ENCODE results near the gene BOD1L1.

BOD1L1 gene

GRCh38 chr4:13542577-13543031 lies 84.9 kb downstream of the BOD1L1 start:
- FAIRE-seq: no peak
- TF ChIP-seq POLR2AphosphoS5 (IDR thresholded peaks at IDR 0.05; ENCODE audit: low read depth, low read length): no peak
- TF ChIP-seq POLR2A (IDR thresholded peaks at IDR 0.05; ENCODE audit: low read depth, low read length): no peak
- TF ChIP-seq TAF1 (IDR thresholded peaks at IDR 0.05; ENCODE audit: borderline replicate concordance, low read depth, low read length): no peak
- DNase-seq (ENCODE audit: insufficient read length): no peak

- DNase-seq (ENCODE audit: insufficient read length): peak; percentile 31
Observed at GRCh38 chr4:13541720-13542576, 85.6 kb downstream of the BOD1L1 start.

DNA sequence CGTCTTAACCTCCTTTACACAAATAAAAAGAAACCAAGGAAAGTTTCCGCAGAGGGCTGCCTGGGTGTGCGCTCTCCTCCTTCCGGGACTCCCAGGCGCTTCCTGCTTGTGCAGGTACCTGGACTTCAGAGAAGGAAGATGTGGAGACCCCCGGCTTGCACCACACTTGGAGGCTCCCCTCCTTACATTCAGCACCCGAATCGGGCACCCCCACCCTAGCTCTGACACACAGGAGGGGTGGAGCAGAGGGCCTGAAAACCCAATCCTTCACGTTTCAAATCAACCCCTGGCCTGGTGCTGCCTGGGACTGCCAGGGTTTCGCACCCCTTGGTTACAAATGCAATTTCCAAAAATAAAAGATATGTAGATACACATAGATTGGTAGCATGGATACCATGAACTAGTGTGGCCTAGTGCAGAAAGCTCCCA lies 86.3 kb downstream of the BOD1L1 start:
- FAIRE-seq (no peak), DNase-seq (ENCODE audit: insufficient read length) (peak; percentile 19)
- TF ChIP-seq POLR2A (IDR thresholded peaks at IDR 0.05; ENCODE audit: low read depth, low read length): no peak
- no peak for TF ChIP-seq TAF1 (IDR thresholded peaks at IDR 0.05; ENCODE audit: borderline replicate concordance, low read depth, low read length)
- TF ChIP-seq POLR2AphosphoS5 (IDR thresholded peaks at IDR 0.05; ENCODE audit: low read depth, low read length): no peak

More at GRCh38 chr4:13541720-13542576, 85.6 kb downstream of the BOD1L1 start:
- TF ChIP-seq TAF1 (IDR thresholded peaks at IDR 0.05; ENCODE audit: borderline replicate concordance, low read depth, low read length): no peak
- no peak for TF ChIP-seq POLR2AphosphoS5 (IDR thresholded peaks at IDR 0.05; ENCODE audit: low read depth, low read length)
- TF ChIP-seq POLR2A (IDR thresholded peaks at IDR 0.05; ENCODE audit: low read depth, low read length): no peak
- FAIRE-seq: no peak

DNA sequence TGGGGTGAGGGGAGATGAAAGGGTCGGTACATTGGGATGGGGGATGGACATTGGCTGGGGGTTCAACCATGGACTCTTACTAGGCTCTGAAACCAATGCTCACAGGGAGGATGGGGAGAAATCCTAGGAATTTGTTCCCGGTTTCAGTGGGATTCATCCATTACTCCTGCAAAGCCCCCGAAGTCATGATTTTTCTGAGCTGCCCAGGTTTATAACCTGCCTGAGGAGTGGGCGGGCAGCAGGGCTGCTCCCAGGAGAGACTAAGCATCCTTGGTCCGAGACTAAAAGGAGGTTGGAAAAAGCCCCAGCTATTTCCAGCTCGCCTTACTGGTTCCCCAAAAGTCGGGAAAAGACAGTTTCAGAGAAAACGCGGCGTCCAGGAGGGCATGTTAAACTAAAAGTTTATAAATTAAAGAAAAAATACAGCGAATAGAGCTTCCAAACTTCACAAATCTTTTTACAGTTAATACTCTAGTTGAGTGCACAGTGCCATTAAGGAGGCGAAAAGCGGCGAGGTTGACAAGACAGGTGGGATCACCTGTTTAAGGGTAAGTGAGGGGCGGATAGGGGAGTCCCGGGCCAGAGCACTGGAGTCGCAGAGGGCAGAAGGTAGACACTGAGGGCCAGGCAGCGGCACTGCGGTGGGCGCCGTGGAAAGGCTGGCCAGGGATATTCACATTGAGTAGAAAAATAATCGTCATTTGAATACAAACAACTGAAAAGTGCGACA lies 86.9 kb downstream of the BOD1L1 start:
- FAIRE-seq (no peak), DNase-seq (ENCODE audit: insufficient read length) (no peak)
- no peak for TF ChIP-seq POLR2A (IDR thresholded peaks at IDR 0.05; ENCODE audit: low read depth, low read length)
- no peak for TF ChIP-seq POLR2AphosphoS5 (IDR thresholded peaks at IDR 0.05; ENCODE audit: low read depth, low read length)
- no peak for TF ChIP-seq TAF1 (IDR thresholded peaks at IDR 0.05; ENCODE audit: borderline replicate concordance, low read depth, low read length)

- DNase-seq (ENCODE audit: insufficient read length) (peak; percentile 14), FAIRE-seq (no peak)
- TF ChIP-seq TAF1 (IDR thresholded peaks at IDR 0.05; ENCODE audit: borderline replicate concordance, low read depth, low read length) (no peak), POLR2AphosphoS5 (IDR thresholded peaks at IDR 0.05; ENCODE audit: low read depth, low read length) (no peak), POLR2A (IDR thresholded peaks at IDR 0.05; ENCODE audit: low read depth, low read length) (no peak)
Observed at GRCh38 chr4:13539619-13540445, 87.7 kb downstream of the BOD1L1 start.

GRCh38 chr4:13539047-13539618 lies 88.4 kb downstream of the BOD1L1 start:
- DNase-seq (ENCODE audit: insufficient read length) (no peak), FAIRE-seq (no peak)
- TF ChIP-seq TAF1 (IDR thresholded peaks at IDR 0.05; ENCODE audit: borderline replicate concordance, low read depth, low read length) (no peak), POLR2A (IDR thresholded peaks at IDR 0.05; ENCODE audit: low read depth, low read length) (no peak), POLR2AphosphoS5 (IDR thresholded peaks at IDR 0.05; ENCODE audit: low read depth, low read length) (no peak)

DNA sequence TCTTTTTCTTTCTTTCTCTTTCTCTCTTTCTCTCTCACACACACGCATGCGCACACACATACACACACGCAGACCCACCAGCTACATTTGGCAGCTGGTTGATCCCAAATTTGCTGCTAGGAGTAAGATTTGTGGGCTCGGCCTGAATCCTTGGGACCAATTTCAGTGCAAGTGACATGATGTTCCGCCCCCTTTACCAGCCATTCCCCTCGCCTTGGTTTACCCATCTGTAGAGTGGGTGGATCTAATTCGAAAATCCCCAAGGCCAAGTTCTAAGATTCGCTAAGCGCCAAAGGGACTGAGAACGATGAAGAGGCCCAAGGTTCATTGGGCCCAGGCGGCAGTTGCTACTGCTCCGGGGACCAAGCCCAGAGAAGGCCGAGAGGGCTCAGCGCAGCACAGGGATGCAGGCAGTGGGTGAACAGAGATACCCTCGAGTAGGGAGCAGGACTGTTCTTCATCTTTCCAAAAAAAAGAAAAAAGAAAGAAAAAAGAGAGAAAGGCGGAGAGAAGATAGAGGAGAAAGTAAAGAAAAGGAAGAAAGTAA lies 89.0 kb downstream of the BOD1L1 start:
- TF ChIP-seq POLR2AphosphoS5 (IDR thresholded peaks at IDR 0.05; ENCODE audit: low read depth, low read length) (no peak), TAF1 (IDR thresholded peaks at IDR 0.05; ENCODE audit: borderline replicate concordance, low read depth, low read length) (no peak), POLR2A (IDR thresholded peaks at IDR 0.05; ENCODE audit: low read depth, low read length) (no peak)
- DNase-seq (ENCODE audit: insufficient read length) (no peak), FAIRE-seq (no peak)

DNA sequence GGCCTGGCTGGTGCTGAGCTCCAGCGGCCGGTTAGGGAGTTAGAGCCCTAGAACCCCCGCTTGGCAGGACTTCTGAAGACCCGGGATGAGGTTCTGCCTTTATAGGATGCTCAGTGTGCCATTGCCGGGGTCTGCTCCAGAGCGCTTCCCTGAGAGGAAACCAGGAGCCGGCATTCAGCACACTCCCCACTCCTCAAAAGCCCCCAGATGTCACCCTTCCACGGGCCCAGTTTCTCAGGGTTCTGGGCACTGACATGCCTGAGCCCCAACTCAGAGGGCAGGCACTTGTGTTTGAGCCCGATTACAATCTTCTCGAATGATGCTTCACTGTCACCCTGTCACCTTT lies 89.7 kb downstream of the BOD1L1 start:
- FAIRE-seq: no peak
- TF ChIP-seq POLR2AphosphoS5 (IDR thresholded peaks at IDR 0.05; ENCODE audit: low read depth, low read length) (no peak), TAF1 (IDR thresholded peaks at IDR 0.05; ENCODE audit: borderline replicate concordance, low read depth, low read length) (no peak), POLR2A (IDR thresholded peaks at IDR 0.05; ENCODE audit: low read depth, low read length) (no peak)
- DNase-seq (ENCODE audit: insufficient read length): no peak

DNA sequence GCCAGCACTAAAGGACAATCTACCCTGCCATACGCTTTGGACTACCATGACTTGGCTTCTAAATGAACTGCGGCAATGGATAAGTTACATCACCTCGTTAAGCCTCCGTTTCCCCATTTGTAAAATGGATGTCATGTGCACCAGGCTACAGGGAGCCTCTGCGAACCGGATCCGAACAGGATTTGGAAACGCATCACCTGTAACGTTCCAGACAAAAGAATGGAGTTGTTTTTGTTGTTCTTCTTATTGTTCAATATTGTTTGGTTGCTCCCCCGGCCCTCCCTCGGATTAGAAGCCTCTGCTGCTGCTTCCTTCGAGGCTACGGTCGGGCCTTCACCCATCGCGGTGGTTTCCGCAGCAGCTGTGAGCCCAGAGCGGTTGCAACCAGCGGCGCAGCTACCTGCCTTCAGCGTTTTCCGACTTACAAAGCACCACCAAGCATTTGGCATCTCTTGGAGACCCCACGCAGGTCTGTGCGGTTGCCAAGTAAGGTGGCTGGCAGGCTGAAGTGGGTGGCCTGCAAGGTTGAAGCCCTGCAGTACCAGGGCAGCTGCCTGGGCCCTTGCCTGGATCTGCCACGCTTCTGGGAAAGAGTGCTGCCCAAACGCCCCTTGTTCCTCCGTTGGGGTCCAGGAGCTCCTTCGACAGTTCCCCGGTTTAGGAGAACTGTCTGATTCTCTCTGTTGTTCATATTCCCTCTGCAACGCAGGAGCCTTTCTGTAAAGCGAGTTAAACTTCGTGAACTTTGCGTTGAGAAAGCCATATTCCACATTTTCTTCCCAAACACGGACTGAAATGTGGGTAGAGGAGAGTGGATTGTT lies 90.3 kb downstream of the BOD1L1 start:
- DNase-seq (ENCODE audit: insufficient read length): no peak
- FAIRE-seq: no peak
- no peak for TF ChIP-seq POLR2A (IDR thresholded peaks at IDR 0.05; ENCODE audit: low read depth, low read length)
- TF ChIP-seq POLR2AphosphoS5 (IDR thresholded peaks at IDR 0.05; ENCODE audit: low read depth, low read length): no peak
- TF ChIP-seq TAF1 (IDR thresholded peaks at IDR 0.05; ENCODE audit: borderline replicate concordance, low read depth, low read length): no peak

DNA sequence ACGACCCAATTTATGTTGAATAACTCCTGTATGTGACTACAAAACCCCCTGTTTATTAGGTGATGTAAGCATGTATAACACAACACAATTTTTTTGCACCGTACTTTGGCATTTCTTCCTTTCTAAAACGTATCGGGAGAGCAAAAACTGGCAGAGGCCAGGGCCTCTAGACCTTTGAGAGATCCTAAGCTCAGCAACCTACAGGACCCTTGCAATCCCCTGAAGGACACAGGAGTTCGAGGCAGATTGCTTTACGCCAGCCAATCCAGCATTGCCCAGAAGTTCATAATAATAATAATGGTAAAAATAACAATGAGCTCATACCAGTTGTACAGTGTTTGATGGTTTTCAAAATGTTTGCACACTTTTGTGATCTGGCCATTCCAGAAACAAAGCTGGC lies 90.9 kb downstream of the BOD1L1 start:
- FAIRE-seq (no peak), DNase-seq (ENCODE audit: insufficient read length) (no peak)
- TF ChIP-seq TAF1 (IDR thresholded peaks at IDR 0.05; ENCODE audit: borderline replicate concordance, low read depth, low read length) (no peak), POLR2A (IDR thresholded peaks at IDR 0.05; ENCODE audit: low read depth, low read length) (no peak), POLR2AphosphoS5 (IDR thresholded peaks at IDR 0.05; ENCODE audit: low read depth, low read length) (no peak)

All from GM12892 (cell line).